Lung (tissue), 12 donors: ENCODE data around the gene PRKN. TPM values are rescaled to one million over a fixed set of nuclear protein-coding genes. Genes with fewer than 3 reads are reported as not detected.

Experiments
- ATAC-seq: fragments of 200-7000 bp; cut with Tn5 transposase; one replicate; pipeline ENCODE4 v1.9.1; 2020; ENCODE audit warnings: moderate number of reproducible peaks; ENCODE audit not compliant: insufficient read depth, low FRiP score
- DNase-seq, 3 donors: peaks; one replicate each; pipeline ENCODE4 v3.0.0-alpha.2; 2013 to 2017
- H3K27ac ChIP-seq, 2 donors: one replicate each; pipeline ENCODE4 v1.5.1; 2013; ENCODE audit warnings: mild to moderate bottlenecking in 2 of 2, moderate library complexity in 2 of 2, control low read depth in 1 of 2, inconsistent platforms in 1 of 2, low read depth in 1 of 2, low read length in 1 of 2
- H3K27me3 ChIP-seq, 3 donors: one replicate each; pipeline ENCODE4 v1.5.1; 2013; ENCODE audit warnings: low read length in 2 of 3; ENCODE audit not compliant: control insufficient read depth in 3 of 3, insufficient read depth in 3 of 3
- H3K36me3 ChIP-seq, 4 donors: one replicate each; pipeline ENCODE4 v1.5.1; 2013; ENCODE audit warnings: low read length in 4 of 4, mild to moderate bottlenecking in 1 of 4, moderate library complexity in 1 of 4; ENCODE audit not compliant: control insufficient read depth in 4 of 4, insufficient read depth in 4 of 4
- H3K4me1 ChIP-seq, 5 donors: one replicate each; pipeline ENCODE4 v1.5.1; 2013; ENCODE audit warnings: low read length in 5 of 5, mild to moderate bottlenecking in 2 of 5, moderate library complexity in 1 of 5; ENCODE audit not compliant: control insufficient read depth in 5 of 5, insufficient read depth in 5 of 5
- H3K4me3 ChIP-seq: one replicate; pipeline ENCODE4 v1.5.1; 2013; ENCODE audit warnings: mild to moderate bottlenecking, control low read depth, moderate library complexity
- H3K9ac ChIP-seq, 2 donors: one replicate each; pipeline ENCODE4 v1.5.1; 2013; ENCODE audit warnings: low read length in 2 of 2, control low read depth in 1 of 2; ENCODE audit not compliant: insufficient read depth in 1 of 2
- H3K9me3 ChIP-seq, 4 donors: one replicate each; pipeline ENCODE4 v1.5.1; 2013; ENCODE audit warnings: low read length in 3 of 4, mild to moderate bottlenecking in 1 of 4, moderate library complexity in 1 of 4; ENCODE audit not compliant: control insufficient read depth in 4 of 4, insufficient read depth in 3 of 4
- CTCF ChIP-seq: IDR thresholded peaks from 2 replicates; pipeline ENCODE4 v1.5.1; 2012; ENCODE audit warnings: mild to moderate bottlenecking; ENCODE audit errors: control extremely low read depth, extremely low read depth
- WGBS, 2 donors: extraction: QIAGEN DNeasy Blood & Tissue Kit; methylation state at CpG; one replicate each; pipeline ENCODE4 v1.1.7; 2013; 5-methylcytosine and 5-hydroxymethylcytosine counted together
- polyA plus RNA-seq, 2 donors: library from polyadenylated mRNA; stranded (reverse); fragments of 200-250 nt; gene quantifications; one replicate each; pipeline ENCODE4 v1.2.1, GENCODE V29; 2013
- total RNA-seq, 2 donors: library from RNA; depleted of rRNA in 1 of 2; stranded (reverse); fragments of >200 nt in 1 of 2; gene quantifications; one replicate each; pipeline ENCODE4 v1.2.1, GENCODE V29; 2014 to 2021
- donor health status: control.
- donor health status: control.
- donor health status: Bipolar disorder and iron deficiency.
- donor health status: healthy.
- donor health status: DM: yes; HTN: yes; CAD: no.

Gene PRKN
- total and polyA plus RNA-seq, 4 donors = 0.27 to 11.2 (median 3.1) TPM

GRCh38 chr6:162184465-162184864 is 543.1 kb downstream of the PRKN start:
- H3K9ac ChIP-seq = no peak overlapping the region
- peaks cover 0 to 2% (median 0%) of the 10 kb centered on the region in 4 donors for H3K9me3 ChIP-seq
- H3K4me3 ChIP-seq = no peak overlapping the region
- WGBS, 2 donors = 63 to 78% methylated on average over 9 of the region's 9 CpGs
- no peaks in the 10 kb centered on the region for H3K36me3 ChIP-seq
- TF ChIP-seq CTCF = no peak
- H3K27me3 ChIP-seq = no peaks in the 10 kb centered on the region
- no peak overlapping the region for H3K27ac ChIP-seq
- peaks cover 0 to 13% (median 0%) of the 10 kb centered on the region in 5 donors for H3K4me1 ChIP-seq
- ATAC-seq = no peak
- DNase-seq = no peak

DNA sequence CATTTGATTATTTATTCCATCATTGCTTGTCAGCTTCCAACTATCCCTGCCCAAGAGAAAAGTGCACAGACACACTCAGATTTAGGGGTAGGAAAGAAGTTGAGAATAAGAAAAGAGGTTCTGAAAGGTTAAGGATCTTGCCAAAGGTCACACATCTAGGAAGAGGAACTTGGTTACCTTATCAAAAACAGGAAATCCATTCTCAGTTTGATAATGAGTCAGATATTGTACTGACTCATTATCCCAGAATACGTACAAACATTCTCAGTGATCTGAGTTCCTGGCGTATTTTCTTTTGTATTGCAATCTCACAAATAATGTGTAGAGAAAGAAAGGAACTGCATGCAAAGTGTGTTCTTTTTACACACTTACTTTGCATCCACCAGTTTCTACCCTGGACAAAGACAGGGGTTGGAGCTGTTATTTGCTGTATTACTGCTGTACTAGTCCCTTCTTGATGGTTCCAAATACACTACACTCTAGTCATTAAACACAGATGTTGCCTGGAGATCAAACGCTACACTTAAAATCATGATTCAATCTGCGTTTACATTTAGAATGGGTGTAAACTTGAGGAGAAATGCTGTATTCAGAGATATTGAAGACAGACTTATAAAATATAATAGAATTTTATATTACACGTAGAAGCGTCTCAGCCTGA is 545.7 kb downstream of the PRKN start:
- Histone ChIP-seq H3K4me3 (no peak overlapping the region), H3K4me1 (peaks cover 0 to 8% (median 0%) of the 10 kb centered on the region in 5 donors), H3K9ac (no peak overlapping the region), H3K27me3 (no peaks in the 10 kb centered on the region), H3K36me3 (no peaks in the 10 kb centered on the region), H3K27ac (no peak overlapping the region), H3K9me3 (no peaks in the 10 kb centered on the region)
- no peak for ATAC-seq
- DNase-seq = no peak
- TF ChIP-seq CTCF = no peak
- whole genome bisulfite sequencing, 2 donors = 59 to 61% methylated on average over 6 of the region's 6 CpGs

- H3K4me1 ChIP-seq = peaks cover 0 to 8% (median 0%) of the 10 kb centered on the region in 5 donors
- 72% methylated on average over 5 of the region's 5 CpGs for WGBS, 2 donors
- H3K27me3 ChIP-seq = no peaks in the 10 kb centered on the region
- ATAC-seq (no peak), DNase-seq (no peak)
- H3K36me3 ChIP-seq = no peaks in the 10 kb centered on the region
- no peak overlapping the region for H3K4me3 ChIP-seq
- H3K9ac ChIP-seq = no peak overlapping the region
- H3K9me3 ChIP-seq = no peaks in the 10 kb centered on the region
- no peak overlapping the region for H3K27ac ChIP-seq
- no peak for TF ChIP-seq CTCF
Measured at GRCh38 chr6:162181111-162181510, 546.5 kb downstream of the PRKN start.
